HCT116 (cell line): ENCODE measurements around the gene CYB5B. TPM values are rescaled to one million over a fixed set of nuclear protein-coding genes. Genes with fewer than 3 reads are reported as not detected.
A peak's percentile ranks its signal among the peaks of the same experiment; 100 is the strongest.

Experiments used
- ATAC-seq: fragments of 200-7000 bp; cut with Tn5 transposase; 2 replicates; pipeline ENCODE4 v1.9.1; 2020; ENCODE audit warnings: mild to moderate bottlenecking, moderate library complexity
- BruUV-seq: library from RNA; stranded (reverse); fragments of 400-500 nt; replicated peaks from 2 replicates; lab custom pipeline; 2021; lab: Mats Ljungman, UMichigan
- CTCF ChIA-PET: fragments of 300-600 bp; sonication (Branson Sonifier 250); formaldehyde crosslinking; loops from one replicate; lab custom pipeline; 2021; ENCODE audit warnings: antibody characterized with exemption; lab: Charles Lee
- POLR2A ChIA-PET: fragments of 300-600, 350-600 bp; sonication (Branson Sonifier 250); formaldehyde crosslinking; loops from one replicate; lab custom pipeline; 2021; ENCODE audit warnings: antibody characterized with exemption; lab: Charles Lee
- RAD21 ChIA-PET, 2 experiments: fragments of 300-600 bp; sonication (Branson Sonifier 250); formaldehyde crosslinking; loops; one replicate each; lab custom pipeline; 2023; ENCODE audit warnings: low total read pairs in 2 of 2; ENCODE audit not compliant: uncharacterized antibody in 2 of 2, unreplicated experiment in 2 of 2, low non-redundant PET in 1 of 2; lab: Charles Lee
- DNase-seq: peaks from one replicate; pipeline ENCODE4 v3.0.0-alpha.2; 2010; ENCODE audit warnings: low read depth, low spot score
- H2AFZ ChIP-seq: fragments of 200-600 bp; shearing (Covaris generic), sonication (generic); 2 replicates; pipeline ENCODE4 v1.6.1; 2017; ENCODE audit warnings: low read depth, mixed run types, mixed read lengths, antibody characterized with exemption, low read length; ENCODE audit not compliant: poor library complexity, severe bottlenecking
- H3K27ac ChIP-seq: 2 replicates; pipeline ENCODE4 v1.5.1; 2012; ENCODE audit warnings: low read depth, low read length
- H3K27me3 ChIP-seq: fragments of 200-600 bp; sonication (generic); 2 replicates; pipeline ENCODE4 v1.6.1; 2016; ENCODE audit warnings: mixed run types, low read length, mixed read lengths; ENCODE audit not compliant: insufficient read depth
- H3K36me3 ChIP-seq, 2 experiments: fragments of 200-500 bp in 1 of 2; fragments of 200-600 bp in 1 of 2; sonication (Bioruptor generic) in 1 of 2; sonication (generic) in 1 of 2; 2 replicates each; pipeline versions ENCODE4 v1.5.1 to v1.6.1; 2014 to 2016; ENCODE audit warnings: low read length in 2 of 2, inconsistent platforms in 1 of 2, mixed read lengths in 1 of 2, mixed run types in 1 of 2; ENCODE audit not compliant: insufficient read depth in 2 of 2, control insufficient read depth in 1 of 2
- H3K4me1 ChIP-seq, 2 experiments: fragments of 200-600 bp in 1 of 2; sonication (generic) in 1 of 2; 2 replicates each; pipeline versions ENCODE4 v1.5.1 to v1.6.1; 2012 to 2017; ENCODE audit warnings: low read length in 2 of 2, inconsistent platforms in 1 of 2, mild to moderate bottlenecking in 1 of 2, mixed read lengths in 1 of 2, mixed run types in 1 of 2, moderate library complexity in 1 of 2; ENCODE audit not compliant: insufficient read depth in 2 of 2, control insufficient read depth in 1 of 2
- H3K4me2 ChIP-seq: fragments of 200-600 bp; sonication (generic); 2 replicates; pipeline ENCODE4 v1.6.1; 2017; ENCODE audit warnings: mixed run types, low read length, mixed read lengths
- H3K4me3 ChIP-seq, 2 experiments: fragments of 200-600 bp in 1 of 2; sonication (generic) in 1 of 2; replicated peaks in 1 of 2; 2 replicates each; pipeline ENCODE4 v1.5.1; 2011 to 2016; ENCODE audit warnings: low read length in 2 of 2, control low read depth in 1 of 2, low read depth in 1 of 2, mild to moderate bottlenecking in 1 of 2, mixed read lengths in 1 of 2, mixed run types in 1 of 2
- H3K79me2 ChIP-seq: fragments of 200-600 bp; sonication (generic); 2 replicates; pipeline ENCODE4 v1.6.1; 2017; ENCODE audit warnings: mild to moderate bottlenecking, mixed run types, low read length, moderate library complexity, mixed read lengths; ENCODE audit not compliant: insufficient read depth
- H3K9ac ChIP-seq: fragments of 200-600 bp; sonication (generic); 2 replicates; pipeline ENCODE4 v1.6.1; 2016; ENCODE audit warnings: low read length, mixed read lengths
- H3K9me2 ChIP-seq: fragments of 200-600 bp; sonication (generic), shearing (Covaris generic); 2 replicates; pipeline ENCODE4 v1.6.1; 2017; ENCODE audit warnings: mixed run types, mild to moderate bottlenecking, moderate library complexity; ENCODE audit not compliant: insufficient read depth
- H3K9me3 ChIP-seq, 2 experiments: fragments of 200-500 bp in 1 of 2; fragments of 200-600 bp in 1 of 2; sonication (Bioruptor generic) in 1 of 2; sonication (generic) in 1 of 2; 2 replicates each; pipeline ENCODE4 v1.6.1; 2014 to 2017; ENCODE audit warnings: low read length in 2 of 2, mixed read lengths in 2 of 2, inconsistent platforms in 1 of 2, low read depth in 1 of 2, mild to moderate bottlenecking in 1 of 2, mixed run types in 1 of 2, moderate library complexity in 1 of 2; ENCODE audit not compliant: control insufficient read depth in 1 of 2, insufficient read depth in 1 of 2
- H4K20me1 ChIP-seq: fragments of 200-600 bp; sonication (generic), shearing (Covaris generic); 2 replicates; pipeline ENCODE4 v1.6.1; 2017; ENCODE audit warnings: mixed run types, mild to moderate bottlenecking, moderate library complexity; ENCODE audit not compliant: insufficient read depth
- CBX3 ChIP-seq: IDR thresholded peaks from 2 replicates; pipeline ENCODE4 v1.6.1; 2012; ENCODE audit warnings: low read depth
- CTCF ChIP-seq, 3 experiments: fragments of 200-600 bp in 1 of 3; sonication (generic) in 1 of 3; IDR thresholded peaks in 2 of 3; conservative IDR thresholded peaks in 1 of 3; 2 replicates each; pipeline ENCODE4 v1.5.1; 2012 to 2017; ENCODE audit warnings: low read depth in 2 of 3, low read length in 2 of 3, antibody characterized with exemption in 1 of 3, borderline replicate concordance in 1 of 3, control low read depth in 1 of 3, mild to moderate bottlenecking in 1 of 3, mixed read lengths in 1 of 3, mixed run types in 1 of 3, moderate library complexity in 1 of 3; ENCODE audit not compliant: insufficient read depth in 1 of 3
- EGR1 ChIP-seq: IDR thresholded peaks from 2 replicates; pipeline ENCODE4 v1.6.1; 2012; ENCODE audit warnings: low read depth
- ELF1 ChIP-seq: IDR thresholded peaks from 2 replicates; pipeline ENCODE4 v1.6.1; 2012; ENCODE audit warnings: low read depth, borderline replicate concordance
- EZH2phosphoT487 ChIP-seq: fragments of 200-600 bp; IDR thresholded peaks from 2 replicates; pipeline ENCODE4 v1.6.1; 2018; ENCODE audit warnings: antibody characterized with exemption, borderline replicate concordance
- JUND ChIP-seq: IDR thresholded peaks from 2 replicates; pipeline ENCODE4 v1.6.1; 2012
- RAD21 ChIP-seq: IDR thresholded peaks from 2 replicates; pipeline ENCODE4 v1.6.1; 2012; ENCODE audit warnings: low read depth, mild to moderate bottlenecking
- REST ChIP-seq: IDR thresholded peaks from 2 replicates; pipeline ENCODE4 v1.6.1; 2012; ENCODE audit warnings: low read depth
- SIN3A ChIP-seq: IDR thresholded peaks from 2 replicates; pipeline ENCODE4 v1.6.1; 2012; ENCODE audit warnings: low read depth
- SRF ChIP-seq: IDR thresholded peaks from 2 replicates; pipeline ENCODE4 v1.6.1; 2012; ENCODE audit warnings: low read depth
- ZBTB33 ChIP-seq: IDR thresholded peaks from 2 replicates; pipeline ENCODE4 v1.6.1; 2011; ENCODE audit warnings: mild to moderate bottlenecking, low read length, moderate library complexity; ENCODE audit not compliant: insufficient replicate concordance; ENCODE audit errors: extremely low read depth
- intact Hi-C: fragments of 100-400 bp; cut with micrococcal nuclease; formaldehyde crosslinking; loops from 2 replicates; pipeline ENCODE4 v1.10.0; 2022
- total RNA-seq: library from RNA; stranded (reverse); gene quantifications from one replicate; pipeline ENCODE4 v1.2.1, GENCODE V29; 2021; ENCODE audit not compliant: unreplicated experiment

CYB5B gene
- total RNA-seq, 1 experiment from 2014 or later: 689 TPM

GRCh38 chr16:69481901-69482341 is 57.5 kb downstream of the CYB5B start (continued):
- no peak for TF ChIP-seq ZBTB33
- no peak for TF ChIP-seq SIN3A
- TF ChIP-seq RAD21: no peak
- no peak for TF ChIP-seq EZH2phosphoT487
- no peak for TF ChIP-seq SRF
- TF ChIP-seq, all 23 proteins: peak for 0

GRCh38 chr16:69482410-69482991 is 58.1 kb downstream of the CYB5B start:
- H3K9me2 ChIP-seq: no peaks in the 10 kb centered on the region
- ChIA-PET CTCF (no interaction called here), POLR2A (interaction anchor here (0.6 kb wide), 1 partner anchor 37 kb away, joined by 4 read pairs; no protein-coding TSS in a partner anchor), RAD21 (interaction anchor here in 1 of 2 experiments (0.8 kb wide), 1 partner anchor 84 kb away, joined by 3 read pairs; no protein-coding TSS in a partner anchor)
- intact Hi-C loops: no loop called here
- no peak overlapping the region for H2AFZ ChIP-seq
- peaks cover 72% of the 10 kb centered on the region in 2 experiments for H3K4me1 ChIP-seq
- no peak for TF ChIP-seq ELF1
- TF ChIP-seq CTCF (IDR thresholded peaks at IDR 0.05 in 2 of 3, conservative IDR thresholded peaks at IDR 0.05 in 1 of 3; ENCODE audit: borderline replicate concordance in 1 of 3, insufficient read depth in 1 of 3, low read depth in 2 of 3, low read length in 2 of 3): no peak
- no peak for TF ChIP-seq CBX3
- no peak for TF ChIP-seq EGR1
- no peak for TF ChIP-seq REST
- TF ChIP-seq JUND: no peak
- H3K27me3 ChIP-seq: no peaks in the 10 kb centered on the region
- no peaks in the 10 kb centered on the region; the same call in 1 of the 2 replicates for H3K79me2 ChIP-seq
- DNase-seq (no peak), ATAC-seq (peak; percentile 15; the same call in 1 of the 2 replicates)
- H3K9me3 ChIP-seq: no peaks in the 10 kb centered on the region
- no peaks in the 10 kb centered on the region for H3K36me3 ChIP-seq
- no TSS peak for BruUV-seq
- peak overlapping the region; percentile 73 for H3K27ac ChIP-seq
- H3K9ac ChIP-seq: 0 out of 2 replicates have a peak overlapping the region, but pooled peaks have one; percentile 15
- H3K4me3 ChIP-seq: no peak overlapping the region
- no peak overlapping the region; the same call in 1 of the 2 replicates for H3K4me2 ChIP-seq
- no peaks in the 10 kb centered on the region for H4K20me1 ChIP-seq
